ENCODE results near the gene RAB4A.

- TF ChIP-seq POLR2A (IDR thresholded peaks at IDR 0.05), result no peak
- TF ChIP-seq, protein P1, sequence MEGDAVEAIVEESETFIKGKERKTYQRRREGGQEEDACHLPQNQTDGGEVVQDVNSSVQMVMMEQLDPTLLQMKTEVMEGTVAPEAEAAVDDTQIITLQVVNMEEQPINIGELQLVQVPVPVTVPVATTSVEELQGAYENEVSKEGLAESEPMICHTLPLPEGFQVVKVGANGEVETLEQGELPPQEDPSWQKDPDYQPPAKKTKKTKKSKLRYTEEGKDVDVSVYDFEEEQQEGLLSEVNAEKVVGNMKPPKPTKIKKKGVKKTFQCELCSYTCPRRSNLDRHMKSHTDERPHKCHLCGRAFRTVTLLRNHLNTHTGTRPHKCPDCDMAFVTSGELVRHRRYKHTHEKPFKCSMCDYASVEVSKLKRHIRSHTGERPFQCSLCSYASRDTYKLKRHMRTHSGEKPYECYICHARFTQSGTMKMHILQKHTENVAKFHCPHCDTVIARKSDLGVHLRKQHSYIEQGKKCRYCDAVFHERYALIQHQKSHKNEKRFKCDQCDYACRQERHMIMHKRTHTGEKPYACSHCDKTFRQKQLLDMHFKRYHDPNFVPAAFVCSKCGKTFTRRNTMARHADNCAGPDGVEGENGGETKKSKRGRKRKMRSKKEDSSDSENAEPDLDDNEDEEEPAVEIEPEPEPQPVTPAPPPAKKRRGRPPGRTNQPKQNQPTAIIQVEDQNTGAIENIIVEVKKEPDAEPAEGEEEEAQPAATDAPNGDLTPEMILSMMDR (IDR thresholded peaks at IDR 0.05), result no peak
These were observed 63.8 kb downstream of the RAB4A start for GRCh38 chr1:229334716-229335115.
